Gastroesophageal sphincter (tissue), 3 donors: ENCODE results near the gene LYRM4.

ENCODE experiments used
- CTCF ChIP-seq, 4 experiments: fragments of 200-600 bp in 2 of 4; fragments of 450-650 bp in 2 of 4; sonication (generic) in 1 of 4; IDR thresholded peaks; one replicate each; pipeline ENCODE4 v1.5.1; 2017 to 2019; ENCODE audit warnings: antibody characterized with exemption in 4 of 4, mild to moderate bottlenecking in 2 of 4, moderate library complexity in 2 of 4
- EP300 ChIP-seq: sonication (generic); formaldehyde crosslinking; IDR thresholded peaks from one replicate; pipeline ENCODE4 v1.6.1; 2017; ENCODE audit warnings: antibody characterized with exemption, mild to moderate bottlenecking
- POLR2AphosphoS5 ChIP-seq: sonication (generic); formaldehyde crosslinking; IDR thresholded peaks from one replicate; pipeline ENCODE4 v1.6.1; 2017; ENCODE audit warnings: antibody characterized with exemption

- TF ChIP-seq CTCF (IDR thresholded peaks at IDR 0.05): no peak
- no peak for TF ChIP-seq EP300
- TF ChIP-seq POLR2AphosphoS5: no peak
Measured at GRCh38 chr6:5175635-5176034, 85.1 kb downstream of the LYRM4 start.
